ENCODE data around the gene ZMAT3.
"Not testable (repeated sequence)": the region's sequence is repeated elsewhere in the genome, so short reads cannot be mapped to it uniquely, and the experiment has no call there.

The ZMAT3 gene, protein sequence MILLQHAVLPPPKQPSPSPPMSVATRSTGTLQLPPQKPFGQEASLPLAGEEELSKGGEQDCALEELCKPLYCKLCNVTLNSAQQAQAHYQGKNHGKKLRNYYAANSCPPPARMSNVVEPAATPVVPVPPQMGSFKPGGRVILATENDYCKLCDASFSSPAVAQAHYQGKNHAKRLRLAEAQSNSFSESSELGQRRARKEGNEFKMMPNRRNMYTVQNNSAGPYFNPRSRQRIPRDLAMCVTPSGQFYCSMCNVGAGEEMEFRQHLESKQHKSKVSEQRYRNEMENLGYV

GRCh38 chr3:179071323-179072099 is at the start of gene ZMAT3:
TSS of gene ZMAT3 (minus strand) at chr3:179071809. CDS start at chr3:179067752, 4,057 bp downstream.
- peaks cover 15% of the 10 kb centered on the region for H3K36me3 Mint-ChIP-seq
- H3K4me3 Mint-ChIP-seq, result peak within 1 kb of the TSS; percentile 90
- H3K4me1 Mint-ChIP-seq, result peaks cover 58% of the 10 kb centered on the region
- peak within 1 kb of the TSS; percentile 81 for H3K27ac Mint-ChIP-seq
- no peaks in the 10 kb centered on the region for H3K9me3 Mint-ChIP-seq
- no peaks in the 10 kb centered on the region for H3K27me3 Mint-ChIP-seq
- ATAC-seq, result peak; percentile 89

- no peak overlapping the region for H3K4me3 Mint-ChIP-seq
- no peak for ATAC-seq
- H3K36me3 Mint-ChIP-seq, result no peaks in the 10 kb centered on the region
- no peaks in the 10 kb centered on the region for H3K4me1 Mint-ChIP-seq
- H3K27me3 Mint-ChIP-seq, result peaks cover 13% of the 10 kb centered on the region
- H3K9me3 Mint-ChIP-seq, result no peaks in the 10 kb centered on the region
- H3K27ac Mint-ChIP-seq, result no peak overlapping the region
These were observed 45.2 kb upstream of the ZMAT3 start for GRCh38 chr3:179116816-179117215.

DNA sequence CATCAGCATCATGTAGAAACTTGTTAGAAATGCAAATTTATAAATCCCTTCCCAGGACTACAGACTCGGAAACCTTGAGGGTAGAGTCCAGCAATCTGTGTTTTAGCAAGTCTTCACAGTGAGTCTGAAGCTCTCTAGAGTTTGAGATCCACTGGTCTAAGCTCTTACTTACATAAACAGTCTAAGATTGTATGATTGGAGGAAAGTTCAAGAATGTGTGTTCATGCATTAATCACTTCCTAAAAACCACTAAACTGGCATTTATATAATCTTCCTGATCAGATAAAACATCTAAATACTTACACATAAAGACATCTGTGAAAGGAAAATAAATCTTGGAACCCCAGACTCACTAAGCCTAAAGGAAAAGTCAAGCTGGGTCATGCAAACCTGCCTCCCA is 43.8 kb upstream of the ZMAT3 start:
- not testable (repeated sequence) for H3K4me3 Mint-ChIP-seq, H3K9me3 Mint-ChIP-seq, H3K27ac Mint-ChIP-seq, H3K36me3 Mint-ChIP-seq, H3K4me1 Mint-ChIP-seq, ATAC-seq
- peaks cover 13% of the 10 kb centered on the region for H3K27me3 Mint-ChIP-seq

- Mint-ChIP-seq H3K27ac (no peak overlapping the region), H3K4me1 (no peaks in the 10 kb centered on the region), H3K9me3 (peaks cover 2% of the 10 kb centered on the region), H3K36me3 (no peaks in the 10 kb centered on the region), H3K4me3 (no peak overlapping the region), H3K27me3 (peaks cover 23% of the 10 kb centered on the region)
- ATAC-seq, result no peak
These were observed 42.3 kb upstream of the ZMAT3 start for GRCh38 chr3:179113903-179114302.

DNA sequence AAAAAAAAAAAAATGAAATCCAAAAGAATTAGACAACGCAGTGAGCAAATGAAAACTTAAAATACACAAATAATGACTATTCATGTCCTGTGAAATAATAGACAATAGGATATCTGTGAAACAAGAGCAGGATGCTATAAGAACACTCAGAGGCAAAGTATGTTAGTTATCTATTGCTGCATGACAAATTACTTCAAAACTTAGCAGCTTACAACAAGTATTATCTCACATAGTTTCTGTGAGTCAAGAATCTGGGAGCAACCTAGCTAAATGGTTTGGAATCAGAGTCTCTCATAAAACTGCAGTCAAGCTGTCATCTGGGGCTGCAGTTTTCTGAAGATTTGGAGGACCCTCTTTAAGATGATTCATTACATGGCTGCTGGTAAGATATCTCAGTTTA is 36.5 kb upstream of the ZMAT3 start:
- H3K36me3 Mint-ChIP-seq, result no peaks in the 10 kb centered on the region
- peaks cover 2% of the 10 kb centered on the region for H3K9me3 Mint-ChIP-seq
- H3K27me3 Mint-ChIP-seq, result peaks cover 22% of the 10 kb centered on the region
- no peak overlapping the region for H3K27ac Mint-ChIP-seq
- H3K4me1 Mint-ChIP-seq, result no peaks in the 10 kb centered on the region
- no peak for ATAC-seq
- no peak overlapping the region for H3K4me3 Mint-ChIP-seq

DNA sequence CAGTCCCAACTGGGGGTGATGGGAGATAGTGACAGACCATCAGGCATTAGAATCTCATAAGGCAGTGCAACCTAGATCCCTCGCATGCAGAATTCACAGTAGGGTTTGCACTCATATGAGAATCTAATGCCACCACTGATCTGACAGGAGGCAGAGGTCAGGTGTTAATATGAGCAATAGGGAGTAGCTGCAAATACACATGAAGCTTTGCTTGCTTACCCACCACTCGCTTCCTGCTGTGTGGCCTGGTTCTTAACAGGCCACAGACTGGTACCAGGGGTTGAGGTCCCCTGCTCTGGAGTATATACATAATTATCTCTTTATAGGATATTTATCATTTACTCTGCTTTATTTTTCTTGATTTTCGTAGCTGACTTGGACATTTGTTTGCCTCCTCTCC is 36.0 kb upstream of the ZMAT3 start:
- no peaks in the 10 kb centered on the region for H3K4me1 Mint-ChIP-seq
- H3K27ac Mint-ChIP-seq, result no peak overlapping the region
- no peak for ATAC-seq
- H3K36me3 Mint-ChIP-seq, result no peaks in the 10 kb centered on the region
- H3K4me3 Mint-ChIP-seq, result no peak overlapping the region
- H3K27me3 Mint-ChIP-seq, result peaks cover 17% of the 10 kb centered on the region
- peaks cover 2% of the 10 kb centered on the region for H3K9me3 Mint-ChIP-seq

DNA sequence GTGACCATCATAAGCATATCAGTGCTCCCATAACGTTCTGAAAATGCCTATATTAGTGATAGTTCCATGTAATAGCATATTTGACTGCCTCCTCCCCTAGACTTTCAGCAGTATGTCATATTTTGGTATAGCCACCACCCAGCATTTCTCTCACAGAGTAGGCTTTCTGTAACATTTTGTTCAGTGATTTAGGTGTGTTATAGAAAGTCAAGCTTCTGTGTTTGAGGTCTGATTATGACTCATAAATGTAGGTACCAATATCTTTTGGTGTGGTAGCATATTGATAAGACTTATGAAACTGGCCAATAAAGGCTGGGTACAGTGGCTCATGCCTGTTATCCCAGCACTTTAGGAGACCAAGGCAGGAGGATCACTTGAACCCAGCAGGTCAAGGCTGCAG is 34.3 kb upstream of the ZMAT3 start:
- H3K27ac Mint-ChIP-seq, result no peak overlapping the region
- H3K27me3 Mint-ChIP-seq, result peaks cover 14% of the 10 kb centered on the region
- H3K4me1 Mint-ChIP-seq, result no peaks in the 10 kb centered on the region
- ATAC-seq, result no peak
- H3K36me3 Mint-ChIP-seq, result no peaks in the 10 kb centered on the region
- H3K4me3 Mint-ChIP-seq, result no peak overlapping the region
- H3K9me3 Mint-ChIP-seq, result peaks cover 2% of the 10 kb centered on the region

GRCh38 chr3:179100652-179101051 is 29.0 kb upstream of the ZMAT3 start:
- no peak for ATAC-seq
- no peak overlapping the region for H3K4me3 Mint-ChIP-seq
- H3K27ac Mint-ChIP-seq, result no peak overlapping the region
- H3K27me3 Mint-ChIP-seq, result no peaks in the 10 kb centered on the region
- H3K9me3 Mint-ChIP-seq, result no peaks in the 10 kb centered on the region
- H3K36me3 Mint-ChIP-seq, result no peaks in the 10 kb centered on the region
- no peaks in the 10 kb centered on the region for H3K4me1 Mint-ChIP-seq

DNA sequence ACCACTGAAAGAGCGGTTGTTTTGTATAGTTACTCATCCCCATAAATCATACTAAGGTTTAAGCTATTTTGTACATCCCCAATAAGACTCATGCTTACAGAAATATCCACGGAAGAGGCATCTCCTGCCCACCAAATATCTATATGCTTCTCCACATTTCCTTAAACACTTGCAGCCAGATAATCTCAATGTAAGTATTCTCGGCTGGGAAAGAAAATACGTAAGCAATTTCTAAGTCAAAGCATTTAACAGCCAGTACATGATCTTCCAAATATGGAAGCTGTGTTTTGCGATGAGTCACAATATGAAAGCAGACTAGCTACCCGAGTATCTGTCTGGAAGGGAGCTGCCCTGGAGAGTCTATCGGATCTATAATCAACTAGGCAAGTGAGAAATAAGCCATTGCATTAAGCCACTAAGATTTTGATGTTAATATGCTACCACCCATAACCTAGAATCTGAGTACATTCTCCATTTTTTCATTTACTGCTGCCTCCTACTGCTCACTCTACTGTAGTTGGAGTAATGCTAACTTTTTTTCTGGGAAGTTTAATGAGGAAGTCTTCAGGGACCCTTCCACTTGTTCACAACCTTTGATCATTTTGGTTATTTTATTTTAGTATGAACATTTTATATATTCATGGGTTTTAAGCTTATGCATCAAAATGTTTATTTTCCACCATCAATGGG is 26.9 kb upstream of the ZMAT3 start:
- Mint-ChIP-seq H3K36me3 (no peaks in the 10 kb centered on the region), H3K4me3 (no peak overlapping the region), H3K27ac (no peak overlapping the region), H3K27me3 (no peaks in the 10 kb centered on the region), H3K4me1 (no peaks in the 10 kb centered on the region), H3K9me3 (no peaks in the 10 kb centered on the region)
- ATAC-seq, result no peak

GRCh38 chr3:179093807-179094206 is 22.2 kb upstream of the ZMAT3 start:
- H3K36me3 Mint-ChIP-seq, result no peaks in the 10 kb centered on the region
- no peak overlapping the region for H3K27ac Mint-ChIP-seq
- H3K4me3 Mint-ChIP-seq, result no peak overlapping the region

GRCh38 chr3:179091113-179091512 is 19.5 kb upstream of the ZMAT3 start:
- H3K4me3 Mint-ChIP-seq, result no peak overlapping the region
- no peak overlapping the region for H3K27ac Mint-ChIP-seq
- no peaks in the 10 kb centered on the region for H3K27me3 Mint-ChIP-seq
- H3K9me3 Mint-ChIP-seq, result no peaks in the 10 kb centered on the region
- ATAC-seq, result no peak
- peaks cover 11% of the 10 kb centered on the region for H3K4me1 Mint-ChIP-seq
- H3K36me3 Mint-ChIP-seq, result no peaks in the 10 kb centered on the region

More at GRCh38 chr3:179093807-179094206, 22.2 kb upstream of the ZMAT3 start:
- Mint-ChIP-seq H3K4me1 (peaks cover 11% of the 10 kb centered on the region), H3K9me3 (no peaks in the 10 kb centered on the region), H3K27me3 (no peaks in the 10 kb centered on the region)
- ATAC-seq, result no peak

DNA sequence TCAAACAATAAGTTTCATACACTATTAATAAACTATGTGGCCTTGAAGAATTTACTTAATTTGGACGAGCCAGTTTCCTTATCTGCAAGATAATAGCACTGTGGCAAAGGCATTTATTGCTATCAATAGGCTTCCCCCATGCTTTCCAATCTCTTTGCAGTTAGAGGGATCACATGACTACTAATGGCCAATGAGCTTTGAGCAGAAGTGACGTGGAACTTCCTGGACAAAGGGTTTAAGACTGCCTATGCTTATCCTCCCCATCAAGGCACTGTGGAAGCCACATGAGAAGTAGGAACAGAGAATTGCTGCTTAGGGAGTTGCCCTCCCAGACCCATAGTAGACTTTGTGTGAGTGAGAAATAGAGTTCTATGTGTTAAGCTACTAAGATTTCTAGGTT is 16.7 kb upstream of the ZMAT3 start:
- no peak for ATAC-seq
- H3K4me1 Mint-ChIP-seq, result peaks cover 22% of the 10 kb centered on the region

GRCh38 chr3:179083977-179084376 is 12.4 kb upstream of the ZMAT3 start:
- peak overlapping the region; percentile 74 for H3K27ac Mint-ChIP-seq
- no peak for ATAC-seq
- no peak overlapping the region for H3K4me3 Mint-ChIP-seq
- peaks cover 16% of the 10 kb centered on the region for H3K4me1 Mint-ChIP-seq
- H3K27me3 Mint-ChIP-seq, result no peaks in the 10 kb centered on the region
- H3K36me3 Mint-ChIP-seq, result no peaks in the 10 kb centered on the region
- H3K9me3 Mint-ChIP-seq, result no peaks in the 10 kb centered on the region

More for the DNA sequence above, 16.7 kb upstream of the ZMAT3 start:
- H3K27me3 Mint-ChIP-seq, result no peaks in the 10 kb centered on the region
- H3K4me3 Mint-ChIP-seq, result no peak overlapping the region
- H3K36me3 Mint-ChIP-seq, result no peaks in the 10 kb centered on the region
- H3K27ac Mint-ChIP-seq, result no peak overlapping the region
- no peaks in the 10 kb centered on the region for H3K9me3 Mint-ChIP-seq

- H3K4me1 Mint-ChIP-seq, result peaks cover 16% of the 10 kb centered on the region
- H3K4me3 Mint-ChIP-seq, result no peak overlapping the region
- no peaks in the 10 kb centered on the region for H3K27me3 Mint-ChIP-seq
- H3K9me3 Mint-ChIP-seq, result no peaks in the 10 kb centered on the region
- no peak for ATAC-seq
- H3K27ac Mint-ChIP-seq, result no peak overlapping the region
- H3K36me3 Mint-ChIP-seq, result no peaks in the 10 kb centered on the region
These were observed 10.8 kb upstream of the ZMAT3 start for GRCh38 chr3:179082416-179082815.

GRCh38 chr3:179081885-179082284 is 10.3 kb upstream of the ZMAT3 start:
- Mint-ChIP-seq H3K27ac (no peak overlapping the region), H3K9me3 (no peaks in the 10 kb centered on the region), H3K36me3 (no peaks in the 10 kb centered on the region), H3K4me3 (no peak overlapping the region), H3K4me1 (peaks cover 16% of the 10 kb centered on the region), H3K27me3 (no peaks in the 10 kb centered on the region)
- ATAC-seq, result no peak

Data from stimulated activated memory B cell treated with anti-CD40 and anti-IgM and Interleukin-4, amounts not matched to agents 10 μg/mL and 1 μg/mL and 100 μg/mL, for 72 hours (primary cell).